Measurements from ENCODE around the gene GREB1.

DNA sequence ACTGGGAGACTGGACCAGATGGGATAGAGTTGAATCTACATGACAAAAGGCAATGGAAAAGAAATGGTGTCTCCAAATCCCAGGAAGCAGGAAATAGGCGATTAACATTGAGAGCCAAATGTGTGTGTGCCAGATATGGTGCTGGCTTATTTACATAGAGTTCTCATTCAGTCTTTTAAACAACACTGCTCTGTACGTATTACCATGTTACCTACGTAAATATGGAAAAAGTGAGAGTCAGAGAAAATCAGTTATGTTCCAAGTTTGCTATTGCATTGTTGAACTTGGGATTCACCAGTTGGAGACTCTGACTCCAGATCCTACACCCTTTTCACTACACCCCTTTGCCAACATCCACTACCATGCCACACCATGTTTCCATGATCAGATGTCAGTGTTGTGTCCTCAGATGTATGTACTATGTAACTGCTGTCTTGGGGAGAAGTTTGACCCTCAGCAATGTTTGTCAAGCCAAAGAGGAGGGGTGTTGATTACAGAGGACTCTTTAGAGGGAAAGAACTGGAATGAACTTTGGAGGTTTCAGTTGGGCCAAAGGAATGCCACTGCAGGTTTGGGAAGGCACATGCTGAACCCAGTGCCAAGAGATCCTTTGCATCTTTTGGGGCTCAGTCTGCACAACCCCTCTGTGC, 19.6 kb upstream of the GREB1 start:
- TF ChIP-seq CTCF (conservative IDR thresholded peaks at IDR 0.05; ENCODE audit: low read depth, low read length) (no peak), RCOR1 (IDR thresholded peaks at IDR 0.05; ENCODE audit: insufficient replicate concordance, low read length) (no peak), POLR2A (IDR thresholded peaks at IDR 0.05; ENCODE audit: low read depth, low read length) (no peak), ELK1 (IDR thresholded peaks at IDR 0.05; ENCODE audit: borderline replicate concordance, low read depth, low read length) (no peak), RAD21 (IDR thresholded peaks at IDR 0.05; ENCODE audit: low read length) (no peak)

All from IMR-90 (cell line).